ENCODE results near the gene FRS2.

FRS2 gene

GRCh38 chr12:69610729-69611128 is 140.5 kb downstream of the FRS2 start, which contains the start of gene LRRC10:
Gene LRRC10, minus strand, starts transcription at chr12:69610907. Its CDS starts 69 bp downstream, at chr12:69610838.
- Mint-ChIP-seq H3K36me3 (ENCODE audit: low read depth) (no peaks in the 10 kb centered on the region), H3K27ac (no peak within 1 kb of the TSS), H3K9me3 (no peaks in the 10 kb centered on the region), H3K27me3 (ENCODE audit: low read depth) (no peaks in the 10 kb centered on the region), H3K4me1 (no peaks in the 10 kb centered on the region), H3K4me3 (no peak within 1 kb of the TSS)
- no peak for TF ChIP-seq CTCF (IDR thresholded peaks at IDR 0.05; ENCODE audit: unreplicated experiment in 3 of 3)

GRCh38 chr12:69613351-69613750 is 143.2 kb downstream of the FRS2 start:
- Mint-ChIP-seq H3K4me3 (no peak overlapping the region), H3K36me3 (ENCODE audit: low read depth) (no peaks in the 10 kb centered on the region), H3K27me3 (ENCODE audit: low read depth) (peaks cover 4% of the 10 kb centered on the region), H3K9me3 (no peaks in the 10 kb centered on the region), H3K27ac (no peak overlapping the region), H3K4me1 (no peaks in the 10 kb centered on the region)
- no peak for TF ChIP-seq CTCF (IDR thresholded peaks at IDR 0.05; ENCODE audit: unreplicated experiment in 3 of 3)

- Mint-ChIP-seq H3K9me3 (no peaks in the 10 kb centered on the region), H3K4me3 (no peak overlapping the region), H3K4me1 (peaks cover 16% of the 10 kb centered on the region), H3K36me3 (ENCODE audit: low read depth) (no peaks in the 10 kb centered on the region), H3K27me3 (ENCODE audit: low read depth) (peaks cover 6% of the 10 kb centered on the region), H3K27ac (no peak overlapping the region)
- TF ChIP-seq CTCF (IDR thresholded peaks at IDR 0.05; ENCODE audit: unreplicated experiment in 3 of 3) = no peak
Measured at GRCh38 chr12:69616025-69616424, 145.8 kb downstream of the FRS2 start.

GRCh38 chr12:69619050-69619449 is 148.9 kb downstream of the FRS2 start:
- peaks cover 7% of the 10 kb centered on the region for H3K27me3 Mint-ChIP-seq (ENCODE audit: low read depth)
- no peak overlapping the region for H3K4me3 Mint-ChIP-seq
- no peaks in the 10 kb centered on the region for H3K36me3 Mint-ChIP-seq (ENCODE audit: low read depth)
- H3K9me3 Mint-ChIP-seq = no peaks in the 10 kb centered on the region
- peak overlapping the region; percentile 65 to 93 (median 78) for H3K27ac Mint-ChIP-seq
- no peak for TF ChIP-seq CTCF (IDR thresholded peaks at IDR 0.05; ENCODE audit: unreplicated experiment in 3 of 3)
- peaks cover 16% of the 10 kb centered on the region for H3K4me1 Mint-ChIP-seq

- Mint-ChIP-seq H3K4me3 (no peak overlapping the region), H3K36me3 (ENCODE audit: low read depth) (no peaks in the 10 kb centered on the region), H3K9me3 (no peaks in the 10 kb centered on the region), H3K27ac (no peak overlapping the region), H3K4me1 (peaks cover 16% of the 10 kb centered on the region), H3K27me3 (ENCODE audit: low read depth) (peaks cover 7% of the 10 kb centered on the region)
- no peak for TF ChIP-seq CTCF (IDR thresholded peaks at IDR 0.05; ENCODE audit: unreplicated experiment in 3 of 3)
Measured at GRCh38 chr12:69620077-69620476, 149.9 kb downstream of the FRS2 start.

GRCh38 chr12:69620921-69621320 is 150.7 kb downstream of the FRS2 start:
- Mint-ChIP-seq H3K27ac (no peak overlapping the region), H3K4me1 (peaks cover 16% of the 10 kb centered on the region), H3K4me3 (no peak overlapping the region), H3K9me3 (no peaks in the 10 kb centered on the region), H3K27me3 (ENCODE audit: low read depth) (peaks cover 7% of the 10 kb centered on the region), H3K36me3 (ENCODE audit: low read depth) (no peaks in the 10 kb centered on the region)
- no peak for TF ChIP-seq CTCF (IDR thresholded peaks at IDR 0.05; ENCODE audit: unreplicated experiment in 3 of 3)
